Heart left ventricle (tissue), 13 donors: ENCODE data around the gene SLC35E3.

Experiments used
- POLR2A ChIP-seq, 2 donors: fragments of 450-650 bp; IDR thresholded peaks; one replicate each; pipeline ENCODE4 v1.6.1; 2017; ENCODE audit warnings: antibody characterized with exemption in 2 of 2, mild to moderate bottlenecking in 2 of 2, moderate library complexity in 2 of 2
- TF ChIP-seq, protein P1 (sequence below), 12 donors: fragments of 200-600 bp; sonication (generic) in 4 of 12; IDR thresholded peaks; one replicate each; pipeline versions ENCODE4 v1.5.0 to v1.8.0; 2018 to 2022; ENCODE audit warnings: antibody characterized with exemption in 12 of 12, mild to moderate bottlenecking in 5 of 12
- donor health status: ischemic (EF 13 %, LVEDD 7.1; RV severe dilation, severe dysfunction).
- donor health status: DM: no; HTN: yes; CAD: no.
- donor health status: DM: no; HTN: no; CAD: no.
- donor health status: ischemic (EF 25% LVEDD 6.9; RV normal size, moderate dysfunction).
- donor health status: ischemic (EF 25% LVEDD 5.7; RV mildly dilated, moderate dysfunction).
- donor health status: ischemic (EF 35%, LVEDD 5.7; RV mildly dilated, moderate dysfunction).
- donor health status: nonischemic (EF 11% LVEDD 7.7; RV severe dilation, severe dysfunction).
- donor health status: DM: yes; HTN: yes; CAD: no.
- donor health status: PGD.
- donor health status: ischemic (EF 29% LVEDD 5.4; RV normal size, mild dysfunction).
- donor health status: nonischemic (EF 23%, LVEDD 6.1; RV moderate dilation, normal function).

DNA sequence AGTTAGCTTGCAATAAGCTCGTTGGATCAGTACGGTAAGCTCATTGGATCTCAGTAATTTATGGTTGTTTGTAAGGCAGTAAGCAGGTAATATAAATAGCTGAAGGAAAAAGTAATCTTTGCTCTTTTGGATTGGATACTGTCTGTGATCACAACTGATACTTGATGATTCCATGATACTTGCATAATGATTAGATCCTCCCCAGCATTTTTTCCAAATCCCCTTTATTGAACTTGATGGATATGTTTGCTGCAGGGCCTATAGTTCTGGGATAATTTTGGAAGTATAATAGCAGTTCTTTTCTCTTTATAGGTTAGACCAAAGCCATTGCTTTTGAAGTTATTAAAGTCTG lies 67.2 kb downstream of the SLC35E3 start:
- TF ChIP-seq, protein P1, sequence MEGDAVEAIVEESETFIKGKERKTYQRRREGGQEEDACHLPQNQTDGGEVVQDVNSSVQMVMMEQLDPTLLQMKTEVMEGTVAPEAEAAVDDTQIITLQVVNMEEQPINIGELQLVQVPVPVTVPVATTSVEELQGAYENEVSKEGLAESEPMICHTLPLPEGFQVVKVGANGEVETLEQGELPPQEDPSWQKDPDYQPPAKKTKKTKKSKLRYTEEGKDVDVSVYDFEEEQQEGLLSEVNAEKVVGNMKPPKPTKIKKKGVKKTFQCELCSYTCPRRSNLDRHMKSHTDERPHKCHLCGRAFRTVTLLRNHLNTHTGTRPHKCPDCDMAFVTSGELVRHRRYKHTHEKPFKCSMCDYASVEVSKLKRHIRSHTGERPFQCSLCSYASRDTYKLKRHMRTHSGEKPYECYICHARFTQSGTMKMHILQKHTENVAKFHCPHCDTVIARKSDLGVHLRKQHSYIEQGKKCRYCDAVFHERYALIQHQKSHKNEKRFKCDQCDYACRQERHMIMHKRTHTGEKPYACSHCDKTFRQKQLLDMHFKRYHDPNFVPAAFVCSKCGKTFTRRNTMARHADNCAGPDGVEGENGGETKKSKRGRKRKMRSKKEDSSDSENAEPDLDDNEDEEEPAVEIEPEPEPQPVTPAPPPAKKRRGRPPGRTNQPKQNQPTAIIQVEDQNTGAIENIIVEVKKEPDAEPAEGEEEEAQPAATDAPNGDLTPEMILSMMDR (IDR thresholded peaks at IDR 0.05), result no peak
- TF ChIP-seq POLR2A (IDR thresholded peaks at IDR 0.05), result no peak
